Hepatocyte (in vitro differentiated cells): ENCODE results near the gene CXCL5. TPM values are rescaled to one million over a fixed set of nuclear protein-coding genes. Genes with fewer than 3 reads are reported as not detected.

ENCODE experiments used
- DNase-seq: peaks from one replicate; pipeline ENCODE4 v3.0.0-alpha.2; 2016; ENCODE audit warnings: low spot score
- H2AFZ ChIP-seq: fragments of 200-600 bp; sonication (generic); 2 replicates; pipeline ENCODE4 v1.6.0; 2016; ENCODE audit warnings: antibody characterized with exemption, mild to moderate bottlenecking
- H3K27ac ChIP-seq: fragments of 200-600 bp; sonication (generic); 2 replicates; pipeline ENCODE4 v1.5.1; 2016; ENCODE audit warnings: mild to moderate bottlenecking
- H3K27me3 ChIP-seq: fragments of 200-600 bp; sonication (generic); 2 replicates; pipeline ENCODE4 v1.6.1; 2016
- H3K36me3 ChIP-seq: fragments of 200-600 bp; sonication (generic); replicated peaks from 2 replicates; pipeline ENCODE4 v1.5.1; 2016; ENCODE audit warnings: low read depth; ENCODE audit not compliant: insufficient read depth
- H3K4me1 ChIP-seq: fragments of 200-600 bp; sonication (generic); 2 replicates; pipeline ENCODE4 v1.5.1; 2016; ENCODE audit warnings: mild to moderate bottlenecking, moderate library complexity; ENCODE audit not compliant: insufficient read depth
- H3K4me2 ChIP-seq: fragments of 200-600 bp; sonication (generic); 2 replicates; pipeline ENCODE4 v1.6.0; 2016
- H3K4me3 ChIP-seq: fragments of 200-600 bp; sonication (generic); 2 replicates; pipeline ENCODE4 v1.5.1; 2016; ENCODE audit warnings: mild to moderate bottlenecking
- H3K79me2 ChIP-seq: fragments of 200-600 bp; sonication (generic); 2 replicates; pipeline ENCODE4 v1.6.0; 2017; ENCODE audit warnings: mild to moderate bottlenecking
- H3K9me2 ChIP-seq: fragments of 200-600 bp; sonication (generic); replicated peaks from 2 replicates; pipeline ENCODE4 v1.6.0; 2017; ENCODE audit warnings: mild to moderate bottlenecking; ENCODE audit not compliant: insufficient read depth
- H3K9me3 ChIP-seq: fragments of 200-600 bp; sonication (generic); 2 replicates; pipeline ENCODE4 v1.5.1; 2016; ENCODE audit warnings: low read depth, mild to moderate bottlenecking
- H4K20me1 ChIP-seq: fragments of 200-600 bp; sonication (generic); 2 replicates; pipeline ENCODE4 v1.6.0; 2016; ENCODE audit warnings: mild to moderate bottlenecking; ENCODE audit not compliant: insufficient read depth, poor library complexity, severe bottlenecking
- EZH2 ChIP-seq: fragments of 200-600 bp; sonication (generic); IDR thresholded peaks from 2 replicates; pipeline ENCODE4 v1.6.1; 2016; ENCODE audit warnings: antibody characterized with exemption, mild to moderate bottlenecking, borderline replicate concordance
- EZH2phosphoT487 ChIP-seq: fragments of 200-600 bp; sonication (generic); IDR thresholded peaks from one replicate; pipeline ENCODE4 v1.6.1; 2018; ENCODE audit warnings: antibody characterized with exemption, mild to moderate bottlenecking, low read depth, moderate library complexity; ENCODE audit not compliant: unreplicated experiment, severe bottlenecking
- WGBS: methylation state at CpG from one replicate; pipeline ENCODE4 v1.1.6; 2016; ENCODE audit warnings: low lambda C conversion rate; ENCODE audit errors: missing lambda C conversion rate; 5-methylcytosine and 5-hydroxymethylcytosine counted together
- polyA plus RNA-seq: library from polyadenylated mRNA; unstranded; fragments of >200 nt; fragmentation: Nextera tagmentation; extraction: Ambion mirVana; gene quantifications from 2 replicates; pipeline ENCODE4 v1.2.1, GENCODE V29; 2016
- total RNA-seq: library from RNA; depleted of rRNA; stranded (reverse); fragments of >200 nt; gene quantifications from 2 replicates; pipeline ENCODE4 v1.2.3, GENCODE V29; 2014
- TF ChIP-seq, protein P1 (sequence below): fragments of 200-600 bp; sonication (generic); IDR thresholded peaks from 2 replicates; pipeline ENCODE4 v1.5.1; 2016; ENCODE audit warnings: antibody characterized with exemption, mild to moderate bottlenecking; ENCODE audit not compliant: poor library complexity

CXCL5 gene
- total and polyA plus RNA-seq, 2 experiments from 2014 or later = 31.3 to 31.9 TPM

DNA sequence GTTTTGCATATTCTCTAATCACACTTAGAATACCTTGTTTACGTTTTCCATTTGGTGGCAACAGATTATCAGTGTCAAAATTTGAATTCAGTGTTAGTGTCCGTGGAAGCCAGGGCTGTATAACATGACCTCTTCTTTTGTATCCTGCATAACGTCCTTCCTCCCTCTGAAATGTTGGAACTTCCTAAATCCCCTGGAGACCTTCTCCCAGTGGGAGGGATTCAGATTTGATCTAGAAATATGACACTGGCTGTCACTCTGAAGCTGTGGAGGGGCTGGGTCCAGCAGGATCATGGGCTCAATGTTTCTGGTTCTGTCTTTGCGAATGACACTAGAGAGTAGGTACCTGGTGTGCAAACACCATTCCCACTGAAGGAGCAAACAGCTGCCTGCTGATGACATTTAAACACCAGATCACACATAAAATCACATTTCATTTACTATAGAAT is 40.9 kb upstream of the CXCL5 start:
- WGBS = 22% methylated on average over 4 of the region's 4 CpGs
- Histone ChIP-seq H3K4me2 (peak overlapping the region; percentile 87), H4K20me1 (no peaks in the 10 kb centered on the region), H3K27me3 (peaks cover 9% of the 10 kb centered on the region), H3K4me3 (peak overlapping the region; percentile 90), H3K27ac (peak overlapping the region; percentile 77), H2AFZ (peak overlapping the region; percentile 89), H3K4me1 (no peaks in the 10 kb centered on the region), H3K79me2 (no peaks in the 10 kb centered on the region), H3K9me2 (no peaks in the 10 kb centered on the region), H3K36me3 (no peaks in the 10 kb centered on the region), H3K9me3 (no peaks in the 10 kb centered on the region)
- no peak for TF ChIP-seq EZH2
- no peak for TF ChIP-seq EZH2phosphoT487
- TF ChIP-seq, protein P1, sequence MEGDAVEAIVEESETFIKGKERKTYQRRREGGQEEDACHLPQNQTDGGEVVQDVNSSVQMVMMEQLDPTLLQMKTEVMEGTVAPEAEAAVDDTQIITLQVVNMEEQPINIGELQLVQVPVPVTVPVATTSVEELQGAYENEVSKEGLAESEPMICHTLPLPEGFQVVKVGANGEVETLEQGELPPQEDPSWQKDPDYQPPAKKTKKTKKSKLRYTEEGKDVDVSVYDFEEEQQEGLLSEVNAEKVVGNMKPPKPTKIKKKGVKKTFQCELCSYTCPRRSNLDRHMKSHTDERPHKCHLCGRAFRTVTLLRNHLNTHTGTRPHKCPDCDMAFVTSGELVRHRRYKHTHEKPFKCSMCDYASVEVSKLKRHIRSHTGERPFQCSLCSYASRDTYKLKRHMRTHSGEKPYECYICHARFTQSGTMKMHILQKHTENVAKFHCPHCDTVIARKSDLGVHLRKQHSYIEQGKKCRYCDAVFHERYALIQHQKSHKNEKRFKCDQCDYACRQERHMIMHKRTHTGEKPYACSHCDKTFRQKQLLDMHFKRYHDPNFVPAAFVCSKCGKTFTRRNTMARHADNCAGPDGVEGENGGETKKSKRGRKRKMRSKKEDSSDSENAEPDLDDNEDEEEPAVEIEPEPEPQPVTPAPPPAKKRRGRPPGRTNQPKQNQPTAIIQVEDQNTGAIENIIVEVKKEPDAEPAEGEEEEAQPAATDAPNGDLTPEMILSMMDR = no peak
- no peak for DNase-seq

- Histone ChIP-seq H3K4me2 (peak within 1 kb of the TSS; percentile 87), H3K9me2 (no peaks in the 10 kb centered on the region), H4K20me1 (no peaks in the 10 kb centered on the region), H3K79me2 (no peaks in the 10 kb centered on the region), H3K27me3 (peaks cover 9% of the 10 kb centered on the region), H3K36me3 (no peaks in the 10 kb centered on the region), H3K4me3 (peak within 1 kb of the TSS; percentile 90), H3K9me3 (no peaks in the 10 kb centered on the region), H2AFZ (peak within 1 kb of the TSS; percentile 89), H3K27ac (peak within 1 kb of the TSS; percentile 77), H3K4me1 (no peaks in the 10 kb centered on the region)
- no peak for TF ChIP-seq EZH2
- TF ChIP-seq, protein P1 = peak; percentile 52
- peak; percentile 83 for DNase-seq
- 2% methylated on average over 49 of the region's 64 CpGs for WGBS
Observed at GRCh38 chr4:74038425-74039314, 40.2 kb upstream of the CXCL5 start, which contains the start of gene CXCL3. Gene CXCL3 (minus strand): TSS chr4:74038689. CDS start chr4:74038611, 78 bp downstream.

- Histone ChIP-seq H3K9me2 (no peaks in the 10 kb centered on the region), H2AFZ (peak overlapping the region; percentile 89), H3K36me3 (no peaks in the 10 kb centered on the region)
Observed at GRCh38 chr4:74038086-74038424, 39.6 kb upstream of the CXCL5 start.

More at GRCh38 chr4:74038086-74038424, 39.6 kb upstream of the CXCL5 start:
- Histone ChIP-seq H3K27me3 (peaks cover 9% of the 10 kb centered on the region), H3K4me3 (peak overlapping the region; percentile 90), H3K4me2 (peak overlapping the region; percentile 87), H3K27ac (peak overlapping the region; percentile 48), H3K9me3 (no peaks in the 10 kb centered on the region), H3K79me2 (no peaks in the 10 kb centered on the region), H4K20me1 (no peaks in the 10 kb centered on the region), H3K4me1 (no peaks in the 10 kb centered on the region)
- WGBS = 4% methylated on average over 16 of the region's 17 CpGs
- DNase-seq = peak; percentile 15
- TF ChIP-seq, protein P1 = no peak
- TF ChIP-seq EZH2 (no peak), EZH2phosphoT487 (no peak)
